Activated gamma-delta T cell treated with Interleukin-2 at 50 U/mL for 16 hours (primary cell): ENCODE results near the gene IQCF6.
"Not testable (repeated sequence)": the region's sequence is repeated elsewhere in the genome, so short reads cannot be mapped to it uniquely, and the experiment has no call there.

ENCODE experiments used
- DNase-seq: peaks from one replicate; pipeline ENCODE4 v3.0.0-alpha.2; 2020

The IQCF6 gene

GRCh38 chr3:51759203-51759602 lies 19.8 kb downstream of the IQCF6 start:
- DNase-seq: no peak

- not testable (repeated sequence) for DNase-seq
Measured at GRCh38 chr3:51753763-51754750, 25.0 kb downstream of the IQCF6 start.

- no peak for DNase-seq
Measured at GRCh38 chr3:51751287-51751686, 27.8 kb downstream of the IQCF6 start.

- no peak for DNase-seq
Measured at GRCh38 chr3:51750878-51751277, 28.2 kb downstream of the IQCF6 start.

- DNase-seq: no peak
Measured at GRCh38 chr3:51748327-51748726, 30.7 kb downstream of the IQCF6 start.

GRCh38 chr3:51747840-51748239 lies 31.2 kb downstream of the IQCF6 start:
- DNase-seq: no peak

GRCh38 chr3:51742978-51743377 lies 36.1 kb downstream of the IQCF6 start:
- not testable (repeated sequence) for DNase-seq

GRCh38 chr3:51742320-51742719 lies 36.7 kb downstream of the IQCF6 start:
- not testable (repeated sequence) for DNase-seq

GRCh38 chr3:51739110-51739509 lies 39.9 kb downstream of the IQCF6 start:
- DNase-seq: no peak

- DNase-seq: no peak
Measured at GRCh38 chr3:51735950-51736349, 43.1 kb downstream of the IQCF6 start.

- no peak for DNase-seq
Measured at GRCh38 chr3:51735039-51735438, 44.0 kb downstream of the IQCF6 start.

- no peak for DNase-seq
Measured at GRCh38 chr3:51734572-51734907, 44.5 kb downstream of the IQCF6 start.

- DNase-seq: no peak
Measured at GRCh38 chr3:51733859-51734571, 45.0 kb downstream of the IQCF6 start.

- DNase-seq: no peak
Measured at GRCh38 chr3:51729042-51729633, 49.9 kb downstream of the IQCF6 start.
